ENCODE measurements around the gene FKBP3. TPM values are rescaled to one million over a fixed set of nuclear protein-coding genes. Genes with fewer than 3 reads are reported as not detected.

FKBP3 gene
- total RNA-seq, 1 experiment from 2014 or later: 118 TPM

GRCh38 chr14:45065956-45066355 lies 68.3 kb downstream of the FKBP3 start:
- ChIA-PET POLR2A (no interaction called here), CTCF (no interaction called here)
- Mint-ChIP-seq H3K27ac (no peak overlapping the region), H3K4me3 (no peak overlapping the region), H3K36me3 (0 out of 2 replicates have a peak, but pooled peaks cover 5% of the 10 kb centered on the region), H3K27me3 (ENCODE audit: low read depth) (no peaks in the 10 kb centered on the region), H3K4me1 (no peaks in the 10 kb centered on the region), H3K9me3 (no peaks in the 10 kb centered on the region)
- TF ChIP-seq E2F1 (CRISPR knock-in tag; IDR thresholded peaks at IDR 0.05) (no peak), FOXP4 (CRISPR knock-in tag; IDR thresholded peaks at IDR 0.05) (no peak), GABPB1 (CRISPR knock-in tag; IDR thresholded peaks at IDR 0.05) (no peak), ATF2 (CRISPR knock-in tag; IDR thresholded peaks at IDR 0.05; ENCODE audit: borderline replicate concordance, low read depth) (no peak), CTCF (IDR thresholded peaks at IDR 0.05) (no peak), STAT6 (CRISPR knock-in tag; conservative IDR thresholded peaks at IDR 0.05; ENCODE audit: low read depth) (no peak), IRF1 (CRISPR knock-in tag; IDR thresholded peaks at IDR 0.05) (no peak), HMGXB4 (CRISPR knock-in tag; IDR thresholded peaks at IDR 0.05) (no peak), FOXP1 (CRISPR knock-in tag; IDR thresholded peaks at IDR 0.05; ENCODE audit: borderline replicate concordance) (no peak), ZNF423 (CRISPR knock-in tag; IDR thresholded peaks at IDR 0.05) (no peak), ATF1 (CRISPR knock-in tag; IDR thresholded peaks at IDR 0.05) (no peak), RORB (CRISPR knock-in tag; IDR thresholded peaks at IDR 0.05) (no peak), ZNF219 (CRISPR knock-in tag; IDR thresholded peaks at IDR 0.05; ENCODE audit: borderline replicate concordance) (no peak), NFYB (CRISPR knock-in tag; conservative IDR thresholded peaks at IDR 0.05; ENCODE audit: low read depth) (no peak), USF1 (CRISPR knock-in tag; IDR thresholded peaks at IDR 0.05) (no peak), E2F4 (CRISPR knock-in tag; IDR thresholded peaks at IDR 0.05; ENCODE audit: borderline replicate concordance, low read depth) (no peak), SMAD3 (CRISPR knock-in tag; IDR thresholded peaks at IDR 0.05; ENCODE audit: borderline replicate concordance) (no peak), ETV6 (CRISPR knock-in tag; IDR thresholded peaks at IDR 0.05) (no peak), USF2 (CRISPR knock-in tag; IDR thresholded peaks at IDR 0.05) (no peak)
- ATAC-seq (no peak), DNase-seq (ENCODE audit: low spot score) (no peak)
